GM18520 (cell line): Measurements from ENCODE around the gene TMEM117.

Experiments
- ATAC-seq: cut with Tn5 transposase; IDR thresholded peaks from one replicate; pipeline ENCODE4 v1.9.1; 2021; ENCODE audit not compliant: unreplicated experiment

The TMEM117 gene

GRCh38 chr12:43835656-43836474 lies at the start of gene TMEM117:
TMEM117 (plus strand) TSS chr12:43836081.
- ATAC-seq = peak; percentile 72

DNA sequence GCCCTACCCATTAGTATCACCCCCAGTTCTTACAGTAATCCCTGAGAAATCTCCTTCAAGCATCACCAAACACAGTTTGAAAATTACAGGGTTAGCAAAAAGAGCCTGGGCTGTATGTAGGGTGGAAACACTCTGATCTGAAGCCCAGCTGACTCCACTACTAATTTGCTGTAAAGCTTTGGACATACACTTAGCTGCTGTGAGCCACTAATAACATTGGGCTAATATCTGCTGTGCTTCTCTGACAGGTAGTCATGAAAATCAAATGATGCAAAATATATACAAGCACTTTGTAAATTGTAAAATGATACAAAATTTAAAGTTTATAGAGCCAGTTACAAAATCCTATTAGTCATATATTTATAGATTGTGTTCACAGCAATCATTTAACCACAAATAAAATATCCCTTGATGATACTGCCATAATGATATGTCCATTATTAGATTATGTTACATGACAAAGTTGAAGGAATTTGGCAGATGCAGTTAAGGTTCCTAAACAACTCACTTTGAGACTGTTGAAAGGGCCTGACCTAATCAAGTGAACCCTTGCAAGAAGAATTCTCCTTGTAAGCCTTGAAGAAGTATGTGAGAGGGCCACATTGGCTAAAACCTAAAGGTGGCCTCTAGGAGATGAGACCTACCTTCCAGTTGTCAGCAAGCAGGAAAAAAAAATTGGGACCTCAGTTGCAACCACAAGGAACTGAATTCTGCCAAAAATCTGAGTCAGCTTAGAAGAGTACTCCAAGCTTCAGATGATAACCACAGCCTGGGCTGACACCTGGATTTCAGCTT lies 48.8 kb upstream of the TMEM117 start:
- ATAC-seq = no peak

DNA sequence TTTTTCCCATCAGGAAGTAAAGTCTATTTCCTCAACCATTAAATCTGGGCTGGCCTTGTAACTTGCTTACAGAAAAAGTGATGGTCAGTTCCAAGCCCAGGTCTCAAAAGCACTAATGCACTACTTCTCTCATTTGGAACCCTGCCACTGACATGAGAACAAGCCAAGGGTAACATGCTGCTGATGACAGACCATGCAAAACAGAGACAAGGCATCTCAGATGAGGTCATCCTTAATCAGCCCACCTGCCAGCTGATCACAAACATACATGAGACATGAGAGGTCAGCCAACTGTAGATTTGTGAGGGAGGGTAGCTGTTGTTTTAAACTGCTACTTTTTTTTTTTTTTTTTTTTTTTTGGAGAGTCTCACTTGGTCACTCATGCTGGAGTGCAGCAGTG lies 45.9 kb upstream of the TMEM117 start:
- ATAC-seq = no peak

GRCh38 chr12:43795716-43796280 lies 40.1 kb upstream of the TMEM117 start:
- ATAC-seq = no peak

- ATAC-seq = no peak
Observed at GRCh38 chr12:43797561-43798217, 38.2 kb upstream of the TMEM117 start.

DNA sequence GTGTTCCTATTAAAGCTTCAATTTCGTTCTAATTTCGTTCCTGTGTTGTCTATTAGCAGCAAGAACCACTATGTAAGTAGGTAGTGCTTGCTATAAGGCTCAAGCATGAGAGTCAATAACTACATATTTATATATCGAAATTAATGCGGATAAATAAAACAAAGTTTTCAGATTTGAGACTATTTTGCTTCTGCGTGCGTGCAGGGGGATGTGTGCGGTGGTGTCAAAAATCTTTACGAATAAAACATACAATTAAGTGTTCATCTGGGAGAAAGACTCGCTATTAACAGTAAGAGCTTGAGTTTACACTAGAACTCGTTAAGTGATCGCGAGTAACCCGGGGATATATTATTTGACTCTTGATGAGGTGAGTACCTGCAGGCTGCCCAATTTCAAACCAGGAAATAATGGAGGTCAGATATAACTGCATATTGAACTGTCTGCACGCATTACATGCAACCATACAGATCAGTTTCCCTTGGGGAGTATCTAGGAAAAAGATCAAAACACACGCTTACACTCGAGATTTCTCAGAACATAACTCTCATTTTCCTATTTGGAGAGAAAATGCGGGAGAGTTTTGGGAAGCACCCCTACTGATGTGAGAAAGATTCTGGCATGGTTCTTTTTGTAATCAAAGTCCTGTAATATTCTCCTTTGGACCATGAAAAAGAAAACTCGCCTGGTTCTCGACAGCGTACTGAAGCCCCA lies 30.6 kb upstream of the TMEM117 start:
- ATAC-seq = no peak

DNA sequence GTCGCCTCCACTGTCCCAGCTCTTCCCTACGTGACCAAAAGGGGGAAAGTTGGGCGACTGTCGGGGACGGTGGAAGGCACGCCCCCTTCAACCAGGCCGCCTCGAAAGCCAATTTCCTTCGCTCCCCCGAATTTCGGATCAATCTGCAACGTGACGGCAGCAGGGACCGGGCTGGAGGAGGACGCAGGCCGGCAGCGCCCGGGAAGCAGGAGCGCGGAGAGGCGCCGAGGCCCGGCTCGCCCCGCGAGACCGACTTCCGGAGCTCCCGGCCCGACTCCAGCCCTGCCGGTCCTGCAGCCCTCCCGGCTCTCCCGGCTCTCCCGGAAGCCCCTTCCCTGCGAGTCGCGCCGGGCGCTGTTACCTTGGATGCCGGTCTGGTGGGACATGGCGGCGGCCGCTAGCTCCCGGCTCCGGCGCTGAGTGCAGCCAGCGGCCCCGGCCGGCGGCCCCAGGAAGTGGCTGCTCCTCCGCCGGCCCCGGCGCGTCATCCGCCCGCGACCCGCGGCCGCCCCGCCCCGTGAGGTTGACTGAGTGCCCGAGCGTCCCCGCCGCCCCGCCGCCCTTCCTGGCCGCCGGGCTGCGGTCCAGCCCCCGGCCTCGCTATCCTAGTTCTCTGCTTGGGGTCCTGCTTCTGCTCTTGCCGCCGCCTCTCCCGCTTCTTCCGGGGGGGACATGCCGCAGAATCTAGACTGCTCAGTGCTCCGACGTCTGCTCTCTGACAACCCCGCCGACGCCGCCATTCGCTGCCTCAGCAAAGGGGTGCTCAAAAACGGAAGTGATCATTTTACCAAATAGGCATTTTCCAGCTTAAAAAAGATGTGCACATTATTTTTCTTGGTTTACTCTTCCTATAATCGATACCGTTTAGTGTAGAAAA lies 29.8 kb upstream of the TMEM117 start, which contains the start of gene TWF1:
Gene TWF1 (minus strand): TSS at position 458 of the 877 bp plus-strand sequence. CDS start 72 bp downstream, at position 386.
- peak; percentile 97 for ATAC-seq

- ATAC-seq = no peak
Observed at GRCh38 chr12:43806737-43807072, 29.2 kb upstream of the TMEM117 start.

DNA sequence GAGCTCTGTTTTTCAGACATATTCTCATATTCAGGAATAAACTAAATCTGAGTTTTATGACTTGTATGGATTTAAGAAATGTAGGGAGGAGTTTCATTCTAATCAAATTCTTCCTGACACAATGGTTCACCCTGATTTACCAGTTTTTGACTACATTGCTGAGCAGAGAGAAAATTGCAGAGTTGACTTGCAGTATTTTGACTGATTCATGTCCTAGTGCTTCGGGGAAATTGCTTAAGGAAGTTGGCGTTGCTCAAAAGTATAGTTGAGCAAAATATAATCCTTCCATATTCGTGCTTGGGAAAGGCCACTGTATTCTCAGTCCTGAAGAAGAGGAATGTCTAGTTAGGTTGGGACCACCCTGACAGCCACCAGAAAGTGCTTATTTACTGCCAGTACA lies 28.5 kb upstream of the TMEM117 start:
- no peak for ATAC-seq

GRCh38 chr12:43812057-43812456 lies 23.8 kb upstream of the TMEM117 start:
- ATAC-seq = no peak

DNA sequence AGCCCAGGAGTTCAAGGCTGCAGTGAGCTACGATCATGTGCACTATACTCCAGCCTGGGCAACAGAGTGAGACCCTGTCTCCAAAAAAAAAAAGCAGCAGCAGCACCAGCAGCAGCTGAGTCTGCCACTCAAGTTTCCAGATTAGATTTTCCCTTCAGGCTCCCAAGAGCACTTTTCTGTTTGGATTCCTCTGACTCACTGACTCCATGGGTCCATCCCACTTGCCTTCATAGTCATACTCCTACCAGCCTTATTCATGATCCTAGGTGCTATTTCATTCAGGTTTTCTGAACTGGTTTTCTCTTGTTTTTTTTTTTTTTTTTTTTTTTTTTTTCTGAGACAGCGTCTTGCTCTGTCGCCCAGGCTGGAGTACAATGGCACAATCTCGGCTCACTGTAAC lies 23.0 kb upstream of the TMEM117 start:
- no peak for ATAC-seq

DNA sequence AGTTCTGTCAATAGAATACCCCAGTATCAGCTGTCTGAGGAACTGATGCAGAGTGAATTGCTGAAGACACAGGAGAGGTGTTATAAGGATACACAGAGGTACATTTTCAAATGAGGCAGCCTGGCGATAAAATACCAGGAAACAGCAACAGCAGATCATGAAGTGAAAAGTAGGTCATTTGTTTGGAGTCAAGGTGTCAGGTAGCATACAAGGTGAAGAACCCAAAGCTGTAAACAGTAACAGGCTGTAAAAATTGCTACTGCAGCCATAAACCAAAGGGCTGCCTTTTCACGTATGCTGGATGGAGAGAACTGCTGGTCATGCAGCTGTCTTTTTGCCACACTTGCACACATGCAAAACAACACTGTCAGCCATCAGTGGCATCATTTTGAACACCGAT lies 20.5 kb upstream of the TMEM117 start:
- no peak for ATAC-seq

DNA sequence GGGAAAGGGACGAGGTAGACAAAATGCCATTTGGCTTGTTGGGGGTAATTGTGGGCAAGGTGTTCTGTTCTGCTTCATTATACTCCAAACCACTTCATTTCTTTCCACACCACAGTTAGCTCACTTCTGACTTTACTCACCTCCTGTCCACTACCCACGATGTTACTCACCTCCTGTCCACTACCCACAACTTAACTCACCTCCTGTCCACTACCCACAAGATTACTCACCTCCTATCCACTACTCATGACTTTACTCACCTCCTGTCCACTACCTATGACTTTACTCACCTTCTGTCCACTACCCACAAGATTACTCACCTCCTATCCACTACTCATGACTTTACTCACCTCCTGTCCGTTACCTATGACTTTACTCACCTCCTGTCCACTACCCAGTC lies 19.7 kb upstream of the TMEM117 start:
- ATAC-seq = no peak

DNA sequence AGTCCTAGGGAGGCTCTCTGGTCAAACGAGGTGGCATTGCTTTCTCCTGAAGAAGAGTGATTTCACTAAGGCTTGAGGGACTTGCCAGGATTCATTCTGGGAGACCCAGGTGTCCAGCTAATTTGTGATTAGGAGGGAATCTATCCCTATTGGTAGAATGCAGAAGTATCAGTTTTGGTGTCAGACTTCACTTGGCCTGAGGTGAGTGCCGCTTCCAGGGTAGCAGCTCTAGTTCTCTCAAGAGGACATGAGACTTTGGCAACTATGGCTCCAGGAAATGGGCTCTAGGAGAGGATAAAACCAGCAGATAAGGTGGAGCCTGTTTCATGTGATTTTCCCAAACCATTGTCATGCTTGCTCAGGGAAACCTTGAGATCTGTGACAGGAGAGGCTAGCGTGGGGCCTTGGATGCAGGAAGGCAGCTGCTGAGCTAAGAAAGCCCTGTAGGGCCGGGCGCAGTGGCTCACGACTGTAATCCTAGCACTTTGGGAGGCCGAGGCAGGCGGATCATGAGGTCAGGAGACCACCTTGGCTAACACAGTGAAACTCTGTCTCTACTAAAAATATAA lies 11.6 kb upstream of the TMEM117 start:
- ATAC-seq = no peak

DNA sequence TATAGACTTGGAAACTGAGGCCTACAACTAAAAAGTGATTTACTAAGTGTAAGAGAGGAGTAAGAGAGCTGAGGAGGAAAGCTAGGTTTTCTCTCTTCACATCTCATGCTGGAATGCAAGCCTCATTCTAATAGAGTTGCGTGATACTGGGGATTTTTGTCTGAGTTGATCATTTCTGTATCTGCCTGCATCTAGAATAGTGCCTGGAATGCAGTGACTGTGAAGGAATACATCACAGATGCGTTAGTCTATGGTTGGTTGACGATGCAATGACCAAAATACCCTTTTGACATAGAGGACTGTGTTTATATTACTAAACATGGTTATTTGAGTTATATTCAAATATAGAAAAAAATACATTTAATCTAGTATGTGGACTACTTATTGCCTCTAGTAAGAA lies 9.2 kb upstream of the TMEM117 start:
- no peak for ATAC-seq

- ATAC-seq = no peak
Observed at GRCh38 chr12:43827093-43827492, 8.8 kb upstream of the TMEM117 start.

DNA sequence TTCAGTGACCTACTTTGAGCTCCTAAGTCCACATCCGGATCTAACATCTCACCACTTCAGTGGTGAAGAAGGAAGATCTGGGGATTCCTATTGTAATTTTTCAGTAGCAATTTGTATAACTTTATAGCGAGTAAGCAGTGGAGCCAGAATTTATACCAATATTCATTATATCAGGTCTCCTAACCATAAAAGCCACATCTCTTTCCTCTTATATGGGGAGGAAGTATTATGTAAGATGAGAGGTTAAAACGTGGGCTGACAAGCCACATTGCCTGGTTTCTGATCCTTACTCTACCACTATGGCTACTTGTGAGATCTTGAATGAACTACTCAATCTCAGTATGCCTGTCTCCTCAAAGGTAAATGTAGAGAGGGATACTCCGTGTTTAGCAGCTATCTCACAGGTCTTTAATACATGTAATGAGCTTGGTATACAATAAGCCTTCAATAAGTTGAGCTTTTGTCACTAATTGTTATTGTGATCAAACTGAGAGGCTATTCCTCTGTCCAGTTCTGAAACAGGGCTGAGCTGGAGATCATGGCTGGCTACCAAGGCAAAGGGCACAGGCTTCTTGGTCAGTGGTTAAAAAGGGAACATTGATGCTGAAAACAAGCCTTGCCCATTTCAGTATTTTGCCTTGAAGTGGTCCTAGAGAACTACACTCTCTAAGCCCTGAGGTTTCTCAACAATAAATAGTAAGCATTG lies 3.3 kb upstream of the TMEM117 start:
- ATAC-seq = no peak

DNA sequence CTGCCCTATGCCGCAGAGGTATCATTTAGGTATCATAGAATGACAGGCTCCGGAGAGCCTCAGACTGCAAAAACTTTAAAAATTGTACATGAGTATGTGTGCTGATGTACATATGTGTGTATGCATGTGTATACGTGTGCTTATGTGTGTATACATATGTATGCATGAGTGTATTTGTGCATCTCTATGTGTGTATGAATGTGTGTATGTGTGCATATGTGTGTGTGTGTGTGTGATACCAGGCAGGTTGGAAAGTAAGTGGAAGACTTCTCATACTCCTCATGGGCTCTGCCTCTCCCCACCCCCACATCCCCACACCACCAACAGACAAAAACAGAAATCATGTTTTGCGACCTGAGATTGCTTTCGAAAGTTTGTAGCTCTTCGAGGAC lies 621 bp upstream of the TMEM117 start:
- ATAC-seq = no peak

DNA sequence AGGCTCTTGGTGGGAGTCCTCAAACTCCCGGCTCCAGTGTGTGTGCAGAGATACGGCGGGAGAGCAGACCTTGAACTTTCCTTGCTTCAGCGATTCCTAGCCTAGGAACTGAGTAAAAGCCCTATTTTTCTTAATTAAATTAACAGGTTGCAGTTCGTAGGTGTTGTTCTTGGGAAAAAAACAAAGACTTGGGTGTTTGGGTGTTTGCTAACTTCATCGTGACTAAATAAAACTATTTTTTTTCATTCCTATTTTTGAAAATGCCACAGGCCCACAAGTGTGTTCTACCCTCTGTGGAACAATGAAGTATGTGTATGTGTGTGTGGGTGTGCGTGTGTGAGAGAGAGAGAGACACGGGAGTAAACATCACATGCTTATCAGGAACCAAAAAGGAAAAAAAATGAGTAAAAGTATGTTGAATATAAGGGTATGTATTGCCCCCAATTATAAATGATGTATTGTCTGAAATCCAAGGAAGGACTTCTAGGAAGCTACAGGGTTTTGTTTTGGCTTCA lies 651 bp downstream of the TMEM117 start:
- no peak for ATAC-seq
